HG03565 (cell line): ENCODE measurements around the gene MYL6.
A peak's percentile ranks its signal among the peaks of the same experiment; 100 is the strongest.
"Not testable (repeated sequence)": the region's sequence is repeated elsewhere in the genome, so short reads cannot be mapped to it uniquely, and the experiment has no call there.

Experiments used
- ATAC-seq: cut with Tn5 transposase; IDR thresholded peaks from one replicate; pipeline ENCODE4 v1.9.1; 2021; ENCODE audit warnings: mild to moderate bottlenecking, moderate library complexity; ENCODE audit not compliant: unreplicated experiment

Gene MYL6

DNA sequence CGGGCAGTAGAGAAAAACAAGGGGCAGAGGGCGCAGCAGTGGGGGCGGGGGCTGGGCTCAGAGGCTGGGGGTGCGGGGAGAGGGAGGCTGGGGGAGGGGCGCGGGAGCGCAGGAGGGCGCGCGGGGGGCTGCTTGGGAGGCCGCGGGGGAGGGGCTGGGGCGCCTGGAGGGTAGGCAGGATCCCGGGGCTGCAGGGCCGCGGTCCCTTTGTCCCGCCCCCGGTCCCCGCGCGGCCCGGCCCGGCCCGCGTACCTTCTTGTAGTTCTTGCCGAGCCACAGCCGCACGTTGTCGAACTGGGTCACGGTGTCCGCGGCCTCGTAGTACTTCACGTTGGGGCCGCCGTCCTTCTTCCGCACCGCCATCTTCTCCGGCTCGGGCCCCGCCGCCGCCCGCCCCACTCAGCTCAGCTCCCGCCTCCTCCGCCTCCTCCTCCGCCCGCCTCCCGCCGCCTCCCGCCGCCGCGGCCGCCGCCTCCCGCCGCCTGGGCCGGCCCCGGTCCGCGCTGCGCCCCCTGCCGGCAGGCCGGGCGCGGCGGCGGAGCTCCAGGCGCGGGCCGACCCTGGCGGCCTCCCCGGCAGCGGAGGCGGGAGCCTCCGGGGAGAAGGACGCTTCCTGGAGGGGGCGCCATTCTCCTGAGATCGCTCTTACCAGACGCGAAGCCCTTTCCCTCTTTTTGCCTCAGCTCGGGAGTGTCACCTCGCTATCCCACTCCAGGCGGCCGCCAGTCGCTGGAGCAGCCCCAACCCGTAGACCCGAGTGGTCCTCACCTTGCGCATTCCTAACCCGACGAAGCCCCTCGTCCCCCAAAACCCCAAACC lies 31.1 kb downstream of the MYL6 start, which contains the start of gene SMARCC2:
Gene SMARCC2 (minus strand): TSS at position 385 of the 819 bp plus-strand sequence. CDS start 22 bp downstream, at position 363.
- peak; percentile 53 for ATAC-seq

- no peak for ATAC-seq
These were observed 31.9 kb downstream of the MYL6 start for GRCh38 chr12:56189918-56190694.

DNA sequence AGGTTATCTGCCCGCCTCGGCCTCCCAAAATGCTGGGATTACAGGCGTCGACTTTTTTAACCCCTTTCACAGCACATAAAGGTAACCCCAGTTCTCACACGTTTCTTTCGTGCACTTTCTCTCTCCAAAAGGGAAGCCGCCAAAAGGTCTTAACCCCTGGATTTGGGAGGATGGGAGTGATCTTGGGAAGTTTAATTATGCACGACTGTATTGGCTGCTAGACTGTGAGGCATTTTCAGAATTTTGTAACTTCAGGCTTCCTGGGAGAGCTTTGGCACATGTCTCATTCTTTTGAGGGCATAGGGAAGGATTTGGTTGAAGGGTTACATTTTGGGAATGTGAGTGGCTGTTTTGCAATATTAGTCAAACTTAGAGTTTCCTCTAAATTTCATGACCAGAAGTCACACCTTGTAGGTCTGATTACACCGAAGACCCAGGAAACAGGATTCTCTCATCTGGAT lies 32.6 kb downstream of the MYL6 start:
- ATAC-seq = no peak

- ATAC-seq = no peak
These were observed 34.4 kb downstream of the MYL6 start for GRCh38 chr12:56192582-56192981.

DNA sequence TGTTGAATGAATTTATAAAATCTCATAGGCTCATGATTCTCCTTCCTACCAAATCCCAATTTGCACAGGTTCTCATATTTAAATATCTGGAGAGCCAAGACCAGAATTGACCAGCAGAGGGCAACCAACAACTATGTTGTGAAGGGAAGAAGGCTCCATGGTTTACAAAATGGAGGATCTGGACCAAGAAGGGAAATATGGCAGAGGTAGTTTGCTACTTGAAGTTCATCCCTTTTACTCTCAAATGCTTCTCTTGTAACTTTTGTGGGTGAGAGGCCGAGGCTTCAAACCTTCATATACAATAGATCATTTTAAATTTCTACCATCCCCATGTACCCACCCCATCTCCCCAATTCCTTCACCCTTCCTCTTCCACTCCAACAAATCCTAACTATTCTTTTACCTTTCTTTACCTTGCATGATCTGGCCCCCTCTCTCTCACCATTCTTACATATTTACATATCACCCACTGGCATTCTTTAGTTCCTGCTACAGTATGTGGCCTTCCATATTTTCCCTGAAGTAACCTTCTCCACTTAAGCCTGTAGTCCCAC lies 34.9 kb downstream of the MYL6 start:
- no peak for ATAC-seq

GRCh38 chr12:56196818-56197550 lies 38.8 kb downstream of the MYL6 start:
- not testable (repeated sequence) for ATAC-seq

DNA sequence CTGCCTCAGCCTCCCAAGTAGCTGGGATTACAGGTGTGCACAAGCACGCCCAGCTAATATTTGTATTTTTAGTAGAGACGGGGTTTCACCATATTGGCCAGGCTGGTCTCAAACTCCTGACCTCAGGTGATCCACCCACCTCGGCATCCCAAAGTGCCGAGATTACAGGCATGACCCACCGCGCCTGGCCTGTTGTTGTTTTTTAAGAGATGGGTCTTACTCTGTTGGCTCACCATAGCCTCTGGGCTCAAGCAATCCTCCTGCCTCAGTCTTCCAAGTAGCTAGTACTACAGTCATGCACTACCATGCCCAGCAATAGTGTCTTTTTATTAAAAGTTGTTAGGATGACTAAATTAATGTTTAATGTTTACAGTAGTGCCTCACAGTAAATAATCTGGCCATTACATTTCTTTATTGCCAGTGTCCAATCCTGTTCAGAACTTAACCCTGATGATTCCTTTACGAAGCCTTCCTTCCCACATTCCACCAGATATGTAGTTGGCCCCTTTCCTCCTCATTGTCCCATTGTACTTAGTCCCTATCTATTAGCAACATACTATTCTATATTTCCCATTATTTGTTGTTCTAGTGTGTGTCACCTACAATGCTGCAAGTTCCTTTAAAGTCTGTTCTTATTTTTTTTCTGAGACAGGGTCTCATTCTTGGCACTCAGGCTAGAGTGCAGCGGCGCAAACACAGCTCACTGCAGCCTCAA lies 39.9 kb downstream of the MYL6 start:
- ATAC-seq = no peak

DNA sequence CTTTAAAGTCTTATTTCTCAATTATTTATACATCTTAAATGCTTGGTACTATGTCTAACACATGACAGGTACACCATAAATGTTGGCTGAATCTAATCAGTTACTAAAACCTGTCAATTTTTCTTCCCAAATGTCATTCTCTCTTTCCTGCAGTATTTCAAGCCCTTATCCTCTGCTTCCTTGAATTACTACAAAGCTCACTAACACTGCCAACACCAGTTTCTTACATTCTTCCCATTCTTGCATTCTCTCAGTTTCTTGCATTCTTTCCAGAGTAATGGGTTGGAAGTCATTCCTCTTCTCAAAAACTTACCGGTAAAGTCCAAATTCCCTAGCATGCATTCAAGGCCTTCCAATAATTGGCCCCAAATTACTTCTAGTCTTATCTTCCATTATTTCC lies 40.7 kb downstream of the MYL6 start:
- ATAC-seq = no peak

- ATAC-seq = no peak
These were observed 44.2 kb downstream of the MYL6 start for GRCh38 chr12:56202366-56202765.

DNA sequence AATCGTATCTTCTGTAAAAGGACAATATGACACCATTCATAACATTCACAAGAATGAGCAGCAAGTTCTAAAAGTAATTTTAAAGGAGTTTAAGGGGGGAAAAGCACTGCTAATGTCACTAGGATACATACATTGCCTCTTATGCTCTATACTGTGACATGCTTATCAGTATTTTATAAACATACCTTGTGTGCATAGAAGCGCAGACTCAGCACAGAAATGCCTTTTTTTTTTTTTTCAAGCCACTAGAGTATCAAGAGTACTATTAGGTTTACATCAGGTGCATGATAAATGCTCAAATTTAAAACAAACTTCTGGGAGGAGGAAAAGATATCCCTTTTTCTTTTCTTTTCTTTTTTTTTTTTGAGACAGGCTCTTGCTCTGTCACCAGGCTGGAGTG lies 44.7 kb downstream of the MYL6 start:
- ATAC-seq = no peak

GRCh38 chr12:56204275-56204674 lies 46.1 kb downstream of the MYL6 start:
- no peak for ATAC-seq

DNA sequence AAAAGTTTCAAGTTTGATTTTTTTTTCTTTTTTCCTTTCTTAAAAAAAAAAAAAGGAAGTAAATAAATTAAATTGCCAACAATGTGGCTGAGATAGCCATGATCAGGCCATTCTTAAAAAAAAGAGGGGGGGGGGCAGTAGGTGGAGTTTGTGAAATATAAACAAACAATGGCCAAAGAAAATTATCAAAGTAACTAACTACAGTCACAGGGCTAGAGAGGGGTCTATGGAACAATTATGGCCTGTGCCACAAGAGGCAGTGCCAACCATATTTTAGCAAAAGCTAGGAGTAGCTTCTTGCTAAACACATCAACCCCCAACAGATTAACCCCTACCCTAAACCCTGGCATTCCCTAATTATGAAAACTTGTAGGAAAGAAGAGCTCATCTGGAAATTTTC lies 47.3 kb downstream of the MYL6 start:
- ATAC-seq = no peak

GRCh38 chr12:56206452-56207166 lies 48.5 kb downstream of the MYL6 start:
- ATAC-seq = no peak

DNA sequence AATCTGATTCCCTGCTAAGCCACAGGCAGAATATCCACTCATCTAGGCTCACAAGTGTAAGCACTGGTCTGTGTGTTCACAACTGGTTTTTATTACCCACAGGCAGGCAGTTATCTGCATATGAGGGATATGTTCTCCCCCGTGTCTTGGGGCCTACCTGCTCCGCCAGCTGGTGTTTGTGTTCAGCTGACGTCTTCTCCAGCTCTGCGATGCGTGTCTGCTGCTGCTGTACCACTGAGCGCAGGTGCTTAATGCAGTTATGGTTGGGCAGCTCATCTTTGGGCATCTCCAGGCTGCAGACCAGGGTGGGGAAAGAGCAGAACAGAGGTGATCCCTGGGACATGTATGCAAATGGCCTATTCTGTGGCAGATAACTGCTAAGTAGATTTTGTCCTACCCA lies 49.8 kb downstream of the MYL6 start:
- ATAC-seq = no peak
